Measurements from ENCODE around the gene HGD. TPM values are rescaled to one million over a fixed set of nuclear protein-coding genes. Genes with fewer than 3 reads are reported as not detected.
"Not testable (repeated sequence)": the region's sequence is repeated elsewhere in the genome, so short reads cannot be mapped to it uniquely, and the experiment has no call there.

Gene HGD, protein sequence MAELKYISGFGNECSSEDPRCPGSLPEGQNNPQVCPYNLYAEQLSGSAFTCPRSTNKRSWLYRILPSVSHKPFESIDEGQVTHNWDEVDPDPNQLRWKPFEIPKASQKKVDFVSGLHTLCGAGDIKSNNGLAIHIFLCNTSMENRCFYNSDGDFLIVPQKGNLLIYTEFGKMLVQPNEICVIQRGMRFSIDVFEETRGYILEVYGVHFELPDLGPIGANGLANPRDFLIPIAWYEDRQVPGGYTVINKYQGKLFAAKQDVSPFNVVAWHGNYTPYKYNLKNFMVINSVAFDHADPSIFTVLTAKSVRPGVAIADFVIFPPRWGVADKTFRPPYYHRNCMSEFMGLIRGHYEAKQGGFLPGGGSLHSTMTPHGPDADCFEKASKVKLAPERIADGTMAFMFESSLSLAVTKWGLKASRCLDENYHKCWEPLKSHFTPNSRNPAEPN
- 0.39 TPM in 1 of 2 replicates, not detected in the other for total RNA-seq
- polyA plus RNA-seq, result not detected in 2 replicates

DNA sequence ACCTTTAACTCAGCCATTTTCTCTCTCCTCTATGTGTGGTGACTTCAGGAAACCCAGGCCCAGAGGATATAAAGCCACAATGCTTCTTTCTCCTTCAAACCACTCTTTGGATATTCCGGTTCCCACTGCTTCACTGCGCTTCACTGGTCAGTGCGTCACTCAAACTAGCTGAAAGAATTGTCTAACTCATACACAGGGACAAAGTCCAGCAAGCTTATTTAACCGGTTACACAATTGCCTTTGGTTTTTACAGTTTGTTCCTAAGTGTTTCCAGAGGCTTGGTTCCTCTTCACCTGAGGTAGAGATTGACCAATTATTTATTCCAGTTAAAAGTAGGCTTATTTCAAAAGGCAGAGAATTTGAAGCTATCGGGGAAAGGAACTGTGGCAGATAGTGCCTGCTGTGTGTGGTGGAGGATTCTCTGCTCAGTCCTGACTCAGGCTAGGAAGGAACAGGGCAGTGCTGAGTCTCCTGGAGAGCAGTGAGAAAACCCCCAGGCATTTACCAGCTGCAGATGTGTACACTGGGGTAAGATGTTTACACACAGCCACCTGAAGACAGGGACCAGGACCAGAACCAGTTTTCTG, at the start of gene HGD:
Gene HGD (minus strand): TSS at position 145 of the 587 bp plus-strand sequence. CDS start 128 bp downstream, at position 17.
- Histone ChIP-seq H3K27me3 (no peaks in the 10 kb centered on the region), H3K36me3 (no peaks in the 10 kb centered on the region), H3K4me1 (ENCODE audit: low read depth) (no peaks in the 10 kb centered on the region), H3K27ac (no peak within 1 kb of the TSS), H3K9me3 (ENCODE audit: low read depth) (no peaks in the 10 kb centered on the region), H3K4me3 (no peak within 1 kb of the TSS)
- TF ChIP-seq, protein P1, sequence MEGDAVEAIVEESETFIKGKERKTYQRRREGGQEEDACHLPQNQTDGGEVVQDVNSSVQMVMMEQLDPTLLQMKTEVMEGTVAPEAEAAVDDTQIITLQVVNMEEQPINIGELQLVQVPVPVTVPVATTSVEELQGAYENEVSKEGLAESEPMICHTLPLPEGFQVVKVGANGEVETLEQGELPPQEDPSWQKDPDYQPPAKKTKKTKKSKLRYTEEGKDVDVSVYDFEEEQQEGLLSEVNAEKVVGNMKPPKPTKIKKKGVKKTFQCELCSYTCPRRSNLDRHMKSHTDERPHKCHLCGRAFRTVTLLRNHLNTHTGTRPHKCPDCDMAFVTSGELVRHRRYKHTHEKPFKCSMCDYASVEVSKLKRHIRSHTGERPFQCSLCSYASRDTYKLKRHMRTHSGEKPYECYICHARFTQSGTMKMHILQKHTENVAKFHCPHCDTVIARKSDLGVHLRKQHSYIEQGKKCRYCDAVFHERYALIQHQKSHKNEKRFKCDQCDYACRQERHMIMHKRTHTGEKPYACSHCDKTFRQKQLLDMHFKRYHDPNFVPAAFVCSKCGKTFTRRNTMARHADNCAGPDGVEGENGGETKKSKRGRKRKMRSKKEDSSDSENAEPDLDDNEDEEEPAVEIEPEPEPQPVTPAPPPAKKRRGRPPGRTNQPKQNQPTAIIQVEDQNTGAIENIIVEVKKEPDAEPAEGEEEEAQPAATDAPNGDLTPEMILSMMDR (IDR thresholded peaks at IDR 0.05; ENCODE audit: low read depth, low read length), result no peak
- no peak for DNase-seq (ENCODE audit: low read depth in 1 of 2, low spot score in 1 of 2)

GRCh38 chr3:120730576-120731542, 48.8 kb upstream of the HGD start:
- DNase-seq (ENCODE audit: low read depth in 1 of 2, low spot score in 1 of 2), result no peak
- no peaks in the 10 kb centered on the region for H3K4me1 ChIP-seq (ENCODE audit: low read depth)
- no peaks in the 10 kb centered on the region for H3K9me3 ChIP-seq (ENCODE audit: low read depth)
- H3K4me3 ChIP-seq, result no peak overlapping the region
- H3K27me3 ChIP-seq, result no peaks in the 10 kb centered on the region
- H3K27ac ChIP-seq, result no peak overlapping the region
- H3K36me3 ChIP-seq, result no peaks in the 10 kb centered on the region
- TF ChIP-seq, protein P1 (IDR thresholded peaks at IDR 0.05; ENCODE audit: low read depth, low read length), result no peak

GRCh38 chr3:120726791-120727190, 44.8 kb upstream of the HGD start:
- TF ChIP-seq, protein P1 (IDR thresholded peaks at IDR 0.05; ENCODE audit: low read depth, low read length), result no peak
- Histone ChIP-seq H3K9me3 (ENCODE audit: low read depth) (no peaks in the 10 kb centered on the region), H3K27me3 (no peaks in the 10 kb centered on the region), H3K4me1 (ENCODE audit: low read depth) (no peaks in the 10 kb centered on the region), H3K27ac (no peak overlapping the region), H3K4me3 (no peak overlapping the region), H3K36me3 (no peaks in the 10 kb centered on the region)
- DNase-seq (ENCODE audit: low read depth in 1 of 2, low spot score in 1 of 2), result peak in 1 of 2 donors; percentile 10

GRCh38 chr3:120719167-120719834, 37.3 kb upstream of the HGD start:
- not testable (repeated sequence) for H3K9me3 ChIP-seq (ENCODE audit: low read depth); H3K36me3 ChIP-seq; H3K27me3 ChIP-seq; H3K4me1 ChIP-seq (ENCODE audit: low read depth)
- H3K4me3 ChIP-seq, result peak overlapping the region; percentile 16
- peak; percentile 15 to 25 for DNase-seq (ENCODE audit: low read depth in 1 of 2, low spot score in 1 of 2)
- peak overlapping the region; percentile 37 for H3K27ac ChIP-seq

GRCh38 chr3:120713262-120713661, 31.2 kb upstream of the HGD start:
- H3K4me3 ChIP-seq, result no peak overlapping the region
- H3K36me3 ChIP-seq, result no peaks in the 10 kb centered on the region
- TF ChIP-seq, protein P1 (IDR thresholded peaks at IDR 0.05; ENCODE audit: low read depth, low read length), result no peak
- no peaks in the 10 kb centered on the region for H3K4me1 ChIP-seq (ENCODE audit: low read depth)
- no peaks in the 10 kb centered on the region for H3K27me3 ChIP-seq
- H3K9me3 ChIP-seq (ENCODE audit: low read depth), result no peaks in the 10 kb centered on the region
- no peak overlapping the region for H3K27ac ChIP-seq
- DNase-seq (ENCODE audit: low read depth in 1 of 2, low spot score in 1 of 2), result no peak

Data from cardiac muscle cell (in vitro differentiated cells and primary cell).